CMK (cell line): ENCODE data around the gene TLL2.

Experiments
- DNase-seq: peaks from one replicate; pipeline ENCODE4 v3.0.0-alpha.2; 2010; ENCODE audit warnings: low read depth

Gene TLL2

GRCh38 chr10:96321822-96322221 is 191.9 kb downstream of the TLL2 start:
- no peak for DNase-seq

- DNase-seq, result no peak
These were observed 193.8 kb downstream of the TLL2 start for GRCh38 chr10:96319754-96320474.

GRCh38 chr10:96317067-96317833 is 196.5 kb downstream of the TLL2 start:
- no peak for DNase-seq
